T-helper 1 cell (primary cell): ENCODE results near the gene CAMTA1.

Experiments
- DNase-seq, 5 donors: peaks; one replicate each; pipeline ENCODE4 v3.0.0-alpha.2; 2012 to 2020

The CAMTA1 gene

GRCh38 chr1:6987940-6988339 is 202.7 kb downstream of the CAMTA1 start:
- DNase-seq: no peak

GRCh38 chr1:6988796-6989195 is 203.5 kb downstream of the CAMTA1 start:
- DNase-seq: no peak

- no peak for DNase-seq
Observed at GRCh38 chr1:6989212-6990159, 204.2 kb downstream of the CAMTA1 start.

- no peak for DNase-seq
Observed at GRCh38 chr1:6991266-6991665, 206.0 kb downstream of the CAMTA1 start.

DNA sequence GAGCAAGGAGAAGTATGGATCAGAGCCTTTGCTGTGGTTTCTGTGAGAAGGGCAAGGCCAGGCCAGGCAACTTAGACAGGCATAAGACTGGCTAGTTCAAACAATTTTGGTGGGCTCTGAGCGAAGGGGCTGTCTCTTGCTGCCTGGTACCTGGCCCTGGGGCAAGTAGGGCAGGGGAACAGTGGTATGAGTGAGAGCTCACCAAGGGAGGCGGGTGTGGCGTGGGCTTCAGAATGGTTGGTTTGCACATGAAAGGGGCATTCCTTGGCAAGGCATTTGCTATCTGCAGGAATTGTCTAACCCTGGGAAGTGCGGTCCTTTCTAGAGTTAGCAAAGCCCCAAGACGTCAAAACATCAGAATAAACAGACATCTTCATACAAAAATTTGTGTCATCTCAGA is 210.5 kb downstream of the CAMTA1 start:
- DNase-seq: no peak

GRCh38 chr1:6996371-6996770 is 211.1 kb downstream of the CAMTA1 start:
- DNase-seq: no peak

- DNase-seq: no peak
Observed at GRCh38 chr1:6996866-6997265, 211.6 kb downstream of the CAMTA1 start.

DNA sequence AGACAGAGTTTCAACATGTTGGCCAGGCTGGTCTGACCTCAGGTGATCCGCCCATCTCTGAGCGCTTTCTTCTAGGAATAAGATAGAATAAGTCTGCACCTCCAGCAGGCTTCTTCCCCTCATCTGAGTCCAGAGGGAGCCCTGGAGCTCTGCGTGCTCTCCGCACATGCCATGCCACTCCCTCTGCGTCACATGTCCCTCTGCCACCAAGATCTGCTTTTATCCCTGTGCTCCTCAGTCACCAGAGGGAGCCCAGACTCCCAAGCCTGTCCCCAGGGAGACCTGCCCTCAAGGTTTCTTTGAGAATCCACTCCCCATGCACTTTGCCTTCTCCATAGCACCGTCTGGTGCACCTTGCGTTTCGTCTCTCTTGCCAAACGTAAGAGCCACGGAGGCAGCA is 213.0 kb downstream of the CAMTA1 start:
- no peak for DNase-seq

DNA sequence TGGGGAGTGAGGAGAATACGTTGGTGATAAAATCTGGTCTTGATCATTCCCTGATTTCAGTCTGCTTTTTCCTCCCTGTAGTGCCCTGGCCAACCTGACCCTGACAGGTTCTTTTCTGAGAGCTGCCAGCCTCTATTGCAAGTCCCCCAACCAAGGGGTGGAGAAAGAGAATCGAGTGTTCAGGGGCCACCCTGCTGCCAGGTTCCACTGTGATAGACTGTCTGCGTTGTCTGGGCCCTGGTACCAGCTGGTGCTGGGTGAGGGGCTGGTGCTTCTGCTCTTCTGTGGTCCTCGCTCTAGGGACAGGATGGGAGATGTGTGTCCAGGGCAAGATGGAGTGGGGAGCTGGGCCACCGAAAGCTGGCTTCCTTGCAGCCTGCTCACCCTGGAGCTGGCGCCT is 214.6 kb downstream of the CAMTA1 start:
- no peak for DNase-seq

GRCh38 chr1:7000720-7001119 is 215.5 kb downstream of the CAMTA1 start:
- no peak for DNase-seq

GRCh38 chr1:7002728-7003127 is 217.5 kb downstream of the CAMTA1 start:
- no peak for DNase-seq

DNA sequence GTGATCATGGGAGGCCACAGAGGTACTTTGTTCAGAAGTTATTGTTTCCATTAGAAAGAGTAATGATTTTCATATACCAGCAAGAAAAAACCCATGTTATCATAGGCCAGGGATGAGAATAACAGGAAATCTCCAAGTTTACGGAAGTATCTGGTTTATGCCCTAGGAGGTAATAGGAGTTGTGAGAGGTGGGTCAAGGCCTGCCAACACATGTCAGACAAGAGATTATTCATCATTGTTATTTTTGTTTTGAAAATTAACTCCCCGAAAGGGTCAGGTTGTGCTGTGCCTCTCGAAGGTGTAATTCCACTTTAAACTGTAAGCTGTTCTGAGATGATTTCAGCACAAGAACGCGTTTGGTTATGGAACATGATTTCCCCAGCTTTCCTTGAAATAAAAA is 218.4 kb downstream of the CAMTA1 start:
- no peak for DNase-seq

DNA sequence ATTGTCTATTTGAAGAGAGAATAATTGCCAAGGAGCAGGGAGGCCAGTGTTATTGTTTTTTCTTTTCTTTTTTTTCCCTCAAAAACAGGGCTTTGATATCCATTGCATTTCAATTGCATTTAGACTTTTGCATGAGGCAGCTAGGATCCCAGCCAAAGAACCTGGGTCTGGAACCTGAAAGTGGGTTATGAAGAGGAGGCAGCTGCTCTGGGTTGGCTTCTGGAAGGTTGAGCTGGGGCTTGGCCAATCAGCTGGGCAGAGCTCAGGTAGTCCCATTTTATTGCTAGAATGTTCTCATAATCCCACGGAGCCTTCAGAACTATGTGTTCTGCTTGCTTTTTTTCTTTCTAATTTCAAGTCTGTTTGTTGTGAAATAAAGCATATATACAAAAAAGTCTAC is 218.9 kb downstream of the CAMTA1 start:
- no peak for DNase-seq

- DNase-seq: no peak
Observed at GRCh38 chr1:7005762-7006161, 220.5 kb downstream of the CAMTA1 start.

DNA sequence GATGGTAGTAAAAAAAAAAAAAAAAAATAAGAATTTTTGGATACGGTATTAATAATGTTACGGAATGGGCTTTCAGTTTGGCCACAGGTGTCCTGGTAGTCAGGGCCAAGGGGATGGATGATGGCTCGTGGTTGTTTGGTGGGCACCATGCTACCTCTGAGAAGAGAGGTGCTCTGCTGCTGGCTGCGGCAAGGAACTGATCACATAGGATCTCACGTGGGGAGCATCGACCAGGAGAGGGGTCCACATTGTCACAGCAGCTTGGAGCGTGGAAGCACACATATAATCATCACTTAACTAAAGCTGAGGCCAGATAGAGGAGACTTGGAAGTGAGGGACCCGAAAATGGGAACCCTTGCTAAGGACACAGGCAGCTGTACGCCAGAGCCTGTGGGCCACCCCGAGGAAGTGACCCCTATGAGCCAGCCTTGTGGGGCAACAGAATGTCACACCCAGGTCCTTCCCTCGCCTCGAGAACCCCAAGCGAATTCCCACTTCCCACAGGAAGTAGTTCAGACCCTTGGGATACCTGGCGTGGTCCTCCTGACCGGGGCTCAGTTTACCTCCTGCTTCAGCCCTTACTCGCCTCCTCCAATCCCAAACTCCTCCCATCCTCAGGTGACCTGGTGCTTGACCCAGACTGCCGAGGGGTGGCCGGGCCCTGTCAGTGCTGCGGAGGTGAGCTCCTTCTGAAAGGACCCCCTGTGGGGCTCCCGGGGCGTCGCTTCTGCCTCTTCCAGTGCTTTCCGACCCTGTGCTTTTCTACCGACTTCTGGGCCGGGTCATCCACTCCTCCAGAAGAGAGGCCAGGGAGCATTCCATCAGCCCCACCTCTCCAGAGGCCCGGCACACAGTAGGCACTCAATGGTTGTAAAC is 222.0 kb downstream of the CAMTA1 start:
- no peak for DNase-seq

- DNase-seq: no peak
Observed at GRCh38 chr1:7007902-7008301, 222.6 kb downstream of the CAMTA1 start.

- no peak for DNase-seq
Observed at GRCh38 chr1:7008331-7008730, 223.1 kb downstream of the CAMTA1 start.

- DNase-seq: no peak
Observed at GRCh38 chr1:7008975-7009740, 223.9 kb downstream of the CAMTA1 start.

DNA sequence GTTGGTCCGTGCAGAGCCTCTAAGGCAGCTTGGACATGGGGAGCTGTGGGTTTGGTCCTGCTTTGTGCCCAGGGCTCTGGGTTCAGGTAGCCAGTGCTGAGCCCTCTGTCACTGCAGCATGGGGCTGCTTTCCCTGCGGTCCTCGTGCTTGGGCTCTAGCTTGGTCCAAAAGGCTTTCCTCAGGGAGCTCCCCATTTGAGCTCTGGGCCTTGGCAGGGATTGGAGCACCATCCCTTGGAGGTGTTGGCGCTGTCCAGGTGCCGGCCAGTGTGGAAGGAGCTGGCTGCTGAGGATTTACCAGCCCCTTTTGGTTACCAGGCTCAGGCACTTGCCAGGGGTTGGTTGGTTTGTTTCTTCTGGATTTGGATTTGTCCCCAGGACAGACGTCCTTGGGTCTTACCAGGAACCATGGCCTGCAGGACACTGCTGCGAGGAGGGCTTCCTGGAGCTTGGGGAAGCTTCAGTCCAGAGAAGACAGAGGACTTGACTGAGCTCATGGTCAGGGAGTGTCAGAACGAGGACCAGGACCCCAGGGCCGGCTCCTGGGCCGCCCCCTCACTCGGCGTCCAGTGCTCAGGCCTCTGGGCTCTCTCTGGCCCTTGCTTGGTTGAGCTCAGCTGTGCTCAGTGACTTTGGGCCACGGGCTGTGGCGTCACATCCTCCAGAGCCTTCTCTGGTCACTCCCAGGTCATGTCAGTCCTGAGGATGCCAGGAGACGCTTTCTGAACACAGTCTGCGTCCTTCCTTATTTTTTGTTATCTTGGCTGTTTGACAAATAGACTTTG is 224.7 kb downstream of the CAMTA1 start:
- no peak for DNase-seq

- no peak for DNase-seq
Observed at GRCh38 chr1:7010534-7011200, 225.4 kb downstream of the CAMTA1 start.

- no peak for DNase-seq
Observed at GRCh38 chr1:7011826-7012225, 226.6 kb downstream of the CAMTA1 start.
